NB4 (cell line): ENCODE measurements around the gene CFAP99.

Source experiments
- DNase-seq: peaks from one replicate; pipeline ENCODE4 v3.0.0; 2010; ENCODE audit warnings: low read depth
- H3K4me3 ChIP-seq: one replicate; pipeline ENCODE4 v1.5.1; 2011; ENCODE audit warnings: mild to moderate bottlenecking, low read depth, low read length, moderate library complexity
- MYC ChIP-seq: IDR thresholded peaks from 2 replicates; pipeline ENCODE4 v1.6.1; 2011; ENCODE audit warnings: low read depth, low read length
- POLR2A ChIP-seq: IDR thresholded peaks from 2 replicates; pipeline ENCODE4 v1.6.1; 2011; ENCODE audit warnings: mild to moderate bottlenecking; ENCODE audit not compliant: insufficient read length; ENCODE audit errors: extremely low read depth
- TF ChIP-seq, protein P1 (sequence below): IDR thresholded peaks from one replicate; pipeline ENCODE4 v1.5.1; 2012; ENCODE audit warnings: low read depth, low read length
- TF ChIP-seq, protein P2 (sequence below): IDR thresholded peaks from 2 replicates; pipeline ENCODE4 v1.6.1; 2011; ENCODE audit warnings: low read depth, low read length

CFAP99 gene

DNA sequence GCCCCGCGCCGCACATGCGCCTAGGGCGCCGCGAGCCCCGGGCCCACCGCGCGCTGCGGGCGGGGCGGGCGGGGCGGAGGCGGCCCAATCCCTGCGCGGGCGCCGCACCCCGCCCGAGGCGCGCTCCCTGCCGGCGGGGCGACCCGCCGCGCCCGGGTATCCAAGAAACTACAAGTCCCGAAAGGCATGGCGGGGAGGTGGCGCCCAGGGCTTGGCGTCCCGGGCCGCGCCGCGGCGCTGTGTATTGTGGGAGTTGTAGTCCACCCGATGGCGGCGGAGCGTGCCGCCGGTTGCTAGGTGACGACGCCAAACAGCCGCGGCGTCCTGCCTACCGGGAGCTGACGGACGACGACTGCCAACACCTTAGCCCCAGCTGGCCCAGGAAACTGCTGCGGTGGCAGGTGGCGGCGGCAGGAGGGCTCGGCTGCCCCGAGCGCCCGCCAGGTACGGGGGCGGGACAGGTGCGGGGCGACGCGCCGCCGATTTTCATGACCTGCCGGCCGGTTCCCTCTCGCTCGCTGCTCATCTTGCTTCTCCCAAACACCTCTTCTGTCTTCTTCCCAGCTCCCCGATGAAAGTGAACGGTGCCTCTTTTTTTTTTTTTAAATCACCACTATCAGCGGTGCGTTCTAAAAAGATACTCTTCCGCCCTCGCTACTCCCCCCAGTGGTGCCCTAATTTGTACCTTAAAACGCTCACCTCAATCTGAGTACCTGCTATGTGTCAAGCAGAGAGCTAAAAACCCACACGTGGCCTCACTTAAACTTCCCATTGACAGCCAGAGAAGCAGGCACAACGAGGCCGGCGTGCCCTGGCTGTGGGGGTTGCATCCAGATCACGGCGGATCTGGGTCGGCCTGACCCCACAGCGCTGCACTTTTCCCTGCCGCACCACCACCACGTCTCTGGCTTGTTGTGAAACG is at the start of gene CFAP99:
TSS of gene CFAP99 (plus strand) at position 306 of the 922 bp plus-strand sequence.
- peak within 1 kb of the TSS; percentile 65 for H3K4me3 ChIP-seq
- peak; percentile 97 for DNase-seq
- TF ChIP-seq MYC, result peak; percentile 81
- TF ChIP-seq, protein P1, sequence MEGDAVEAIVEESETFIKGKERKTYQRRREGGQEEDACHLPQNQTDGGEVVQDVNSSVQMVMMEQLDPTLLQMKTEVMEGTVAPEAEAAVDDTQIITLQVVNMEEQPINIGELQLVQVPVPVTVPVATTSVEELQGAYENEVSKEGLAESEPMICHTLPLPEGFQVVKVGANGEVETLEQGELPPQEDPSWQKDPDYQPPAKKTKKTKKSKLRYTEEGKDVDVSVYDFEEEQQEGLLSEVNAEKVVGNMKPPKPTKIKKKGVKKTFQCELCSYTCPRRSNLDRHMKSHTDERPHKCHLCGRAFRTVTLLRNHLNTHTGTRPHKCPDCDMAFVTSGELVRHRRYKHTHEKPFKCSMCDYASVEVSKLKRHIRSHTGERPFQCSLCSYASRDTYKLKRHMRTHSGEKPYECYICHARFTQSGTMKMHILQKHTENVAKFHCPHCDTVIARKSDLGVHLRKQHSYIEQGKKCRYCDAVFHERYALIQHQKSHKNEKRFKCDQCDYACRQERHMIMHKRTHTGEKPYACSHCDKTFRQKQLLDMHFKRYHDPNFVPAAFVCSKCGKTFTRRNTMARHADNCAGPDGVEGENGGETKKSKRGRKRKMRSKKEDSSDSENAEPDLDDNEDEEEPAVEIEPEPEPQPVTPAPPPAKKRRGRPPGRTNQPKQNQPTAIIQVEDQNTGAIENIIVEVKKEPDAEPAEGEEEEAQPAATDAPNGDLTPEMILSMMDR, result peak; percentile 35
- TF ChIP-seq, protein P2, sequence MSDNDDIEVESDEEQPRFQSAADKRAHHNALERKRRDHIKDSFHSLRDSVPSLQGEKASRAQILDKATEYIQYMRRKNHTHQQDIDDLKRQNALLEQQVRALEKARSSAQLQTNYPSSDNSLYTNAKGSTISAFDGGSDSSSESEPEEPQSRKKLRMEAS, result no peak; the same call in 1 of the 2 replicates

DNA sequence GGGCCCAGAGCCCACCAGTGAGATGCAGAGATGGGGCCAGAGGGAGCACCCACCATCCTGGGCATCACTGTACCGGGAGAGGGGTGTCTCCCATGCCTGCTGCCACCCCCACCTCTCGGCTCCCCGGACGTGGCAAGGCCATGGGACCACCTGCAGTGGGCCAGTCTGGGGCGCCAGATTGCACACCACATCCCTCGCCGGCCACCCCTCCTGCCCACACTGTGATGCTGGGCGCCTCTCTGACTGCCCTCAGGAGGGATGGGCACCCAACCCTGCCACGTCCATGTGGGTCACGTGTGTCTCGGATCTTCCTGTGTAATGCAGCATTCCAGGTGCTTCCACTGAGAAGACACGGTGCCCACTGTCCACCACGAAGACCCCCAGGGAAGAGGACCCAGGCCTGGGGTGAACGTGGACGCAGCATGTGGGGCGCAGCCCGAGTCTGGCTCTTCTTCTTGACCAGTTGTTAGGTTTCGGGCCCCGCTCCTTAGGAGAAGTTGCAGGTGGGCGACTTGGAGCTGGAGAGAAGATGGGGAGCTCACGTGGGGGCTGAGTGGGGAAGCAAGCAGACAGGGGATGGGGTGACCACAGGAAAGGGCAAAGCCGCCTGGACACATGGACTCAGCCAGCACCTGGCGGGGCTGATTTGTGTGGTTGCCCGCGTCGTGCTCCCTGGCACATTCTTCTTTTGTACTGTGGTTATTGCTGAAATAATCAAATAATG is 48.0 kb upstream of the CFAP99 start:
- DNase-seq, result no peak
- TF ChIP-seq, protein P1, result no peak
- TF ChIP-seq, protein P2, result no peak
- TF ChIP-seq POLR2A, result no peak
- TF ChIP-seq MYC, result no peak
- no peak overlapping the region for H3K4me3 ChIP-seq

DNA sequence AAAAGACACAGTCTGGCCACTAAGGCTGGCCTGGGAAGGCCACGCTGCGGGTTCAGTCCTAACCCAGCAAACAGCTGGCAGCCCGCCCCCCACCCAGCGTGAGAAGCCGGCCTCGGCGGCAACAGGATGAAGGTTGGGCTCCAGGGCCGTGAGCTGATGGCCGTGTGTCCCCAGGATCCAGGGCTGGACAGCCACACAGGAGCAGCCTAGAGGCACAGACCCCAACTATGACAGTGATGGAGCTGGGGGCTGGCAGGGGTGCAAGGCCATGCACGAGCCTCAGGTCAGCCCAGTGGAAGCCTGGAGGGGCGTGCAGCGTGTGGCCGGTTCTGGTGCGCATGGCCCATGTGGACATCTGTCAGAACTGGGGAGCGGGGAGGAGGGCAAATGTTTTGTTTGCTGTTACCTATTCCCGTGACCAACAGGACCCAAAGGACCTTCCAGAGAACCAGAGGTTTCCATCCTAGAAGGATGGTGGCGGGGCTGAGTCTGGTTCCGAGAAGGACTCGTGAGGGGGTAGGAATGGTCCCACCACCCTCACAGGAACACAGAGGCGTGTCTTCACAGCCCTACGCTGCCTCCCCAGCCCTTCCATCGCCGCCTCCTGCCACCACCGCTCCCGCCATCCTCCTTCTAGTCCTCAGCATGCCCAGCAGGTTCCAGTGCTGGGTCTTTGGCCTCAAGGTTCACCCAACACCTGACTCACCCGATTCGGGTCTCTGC is 46.8 kb upstream of the CFAP99 start:
- TF ChIP-seq, protein P2, result no peak
- no peak for TF ChIP-seq MYC
- no peak for TF ChIP-seq POLR2A
- TF ChIP-seq, protein P1, result no peak
- no peak for DNase-seq
- no peak overlapping the region for H3K4me3 ChIP-seq

DNA sequence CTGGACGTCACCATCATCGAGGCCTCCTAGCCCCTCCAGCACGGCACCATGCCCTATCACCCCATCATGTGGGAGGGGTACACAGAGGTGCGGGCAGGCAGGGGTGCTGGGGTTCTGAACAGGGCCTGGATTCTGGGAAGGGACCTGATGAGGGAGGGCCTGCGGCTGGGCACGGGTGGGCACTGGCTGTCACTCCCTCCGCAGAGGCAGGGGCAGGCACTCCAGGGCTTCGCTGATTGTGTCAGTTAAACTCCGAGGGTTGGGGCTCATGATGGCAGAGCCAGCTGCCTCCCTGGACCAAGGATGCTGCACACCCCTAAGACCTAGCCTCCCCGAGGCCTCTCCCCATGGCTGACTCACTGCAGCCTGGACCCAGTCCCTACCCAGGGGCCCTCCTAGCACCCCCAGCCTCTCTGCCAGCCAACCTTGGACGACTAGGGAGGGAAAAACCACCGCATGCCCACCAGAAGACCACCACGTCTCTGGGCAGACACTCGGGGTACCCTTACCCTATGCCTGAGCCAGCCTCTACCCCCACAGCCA is 46.2 kb upstream of the CFAP99 start:
- DNase-seq, result no peak
- no peak overlapping the region for H3K4me3 ChIP-seq
- TF ChIP-seq, protein P2, result no peak
- TF ChIP-seq POLR2A (no peak), MYC (no peak)
- TF ChIP-seq, protein P1, result no peak

DNA sequence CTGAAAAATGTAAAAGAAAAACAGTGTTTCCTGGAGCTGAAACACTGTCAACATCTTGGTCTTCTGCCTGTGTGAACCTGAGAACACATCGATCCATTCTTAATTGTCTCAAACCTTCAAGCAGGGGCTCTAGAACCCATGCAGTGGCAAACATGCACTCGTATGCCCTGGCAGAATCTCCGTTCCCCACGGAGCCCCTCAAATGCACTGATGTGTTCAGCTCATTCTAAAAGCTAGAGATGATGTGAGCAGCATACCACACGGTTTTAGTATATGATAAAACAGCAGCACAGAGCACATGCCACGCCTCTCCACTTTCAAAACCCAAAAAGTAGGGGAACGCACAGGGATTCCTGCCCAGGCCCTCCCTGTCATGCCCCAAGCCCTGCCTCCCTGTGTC is 45.2 kb upstream of the CFAP99 start:
- no peak overlapping the region for H3K4me3 ChIP-seq
- DNase-seq, result no peak
- TF ChIP-seq, protein P1, result no peak
- TF ChIP-seq POLR2A, result no peak
- TF ChIP-seq, protein P2, result no peak
